ENCODE data around the gene BABAM1.

GRCh38 chr19:17325133-17325532, 57.9 kb downstream of the BABAM1 start:
- TF ChIP-seq CTCF (IDR thresholded peaks at IDR 0.05) (no peak), ZFX (IDR thresholded peaks at IDR 0.05; ENCODE audit: borderline replicate concordance) (no peak)
